GM18951 (cell line): ENCODE data around the gene HECW1.
"Not testable (repeated sequence)": the region's sequence is repeated elsewhere in the genome, so short reads cannot be mapped to it uniquely, and the experiment has no call there.

Experiments
- POLR2A ChIP-seq: IDR thresholded peaks from 4 replicates; pipeline ENCODE4 v1.6.1; 2011; ENCODE audit warnings: mild to moderate bottlenecking; ENCODE audit not compliant: insufficient read length, insufficient read depth; ENCODE audit errors: extremely low read depth
- in situ Hi-C: fragments of 300-500 bp; cut with MboI; formaldehyde crosslinking; loops from one replicate; pipeline ENCODE4 v1.12.0; 2022; ENCODE audit warnings: low sequenced_read_pairs, mixed read lengths, inconsistent platforms; ENCODE audit not compliant: unreplicated experiment

Gene HECW1

DNA sequence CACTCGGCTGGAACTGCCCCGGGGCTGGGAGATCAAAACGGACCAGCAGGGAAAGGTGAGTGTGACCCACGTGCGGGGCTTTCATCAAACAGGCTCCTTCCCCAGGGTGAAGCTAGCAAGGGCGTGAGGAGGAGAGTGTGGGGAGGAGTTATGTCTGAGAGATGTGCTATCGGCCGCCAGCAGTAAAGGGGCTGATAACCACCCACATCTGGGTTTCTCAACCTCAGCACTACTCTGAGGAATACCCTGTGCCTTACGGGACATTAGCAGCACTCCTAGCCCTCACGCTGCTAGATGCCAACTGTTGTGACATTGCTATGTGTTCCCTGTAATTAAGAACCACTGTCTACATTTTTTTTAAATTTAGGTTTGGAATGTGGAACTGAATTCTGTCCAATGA lies 356.6 kb downstream of the HECW1 start:
- no peak for TF ChIP-seq POLR2A
- in situ Hi-C loops: loop anchor here (25.0 kb wide), 2 partner anchors 243 to 532 kb away; partner anchors contain the start of genes MRPL32 and PSMA2

DNA sequence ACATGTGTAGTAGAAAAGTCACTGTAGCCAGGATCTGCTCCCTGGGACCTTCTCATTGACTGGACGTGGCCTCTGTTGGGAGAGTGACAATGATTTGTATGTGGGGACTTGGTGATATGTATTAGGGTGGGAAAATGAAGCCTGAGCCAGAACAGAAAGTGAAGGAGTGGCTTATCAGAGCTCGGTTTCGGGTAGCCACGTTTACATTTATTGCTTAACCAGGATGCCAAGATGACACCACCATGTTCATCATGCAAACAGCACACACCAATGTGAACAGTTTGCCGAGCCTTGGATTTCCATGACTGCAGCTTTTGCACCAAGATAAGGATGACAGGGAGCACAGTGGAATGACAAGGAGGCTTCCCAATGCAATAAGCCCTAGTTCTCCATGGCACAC lies 357.7 kb downstream of the HECW1 start:
- TF ChIP-seq POLR2A: no peak
- in situ Hi-C loops: loop anchor here (25.0 kb wide), 2 partner anchors 242 to 533 kb away; partner anchors contain the start of genes MRPL32 and PSMA2

DNA sequence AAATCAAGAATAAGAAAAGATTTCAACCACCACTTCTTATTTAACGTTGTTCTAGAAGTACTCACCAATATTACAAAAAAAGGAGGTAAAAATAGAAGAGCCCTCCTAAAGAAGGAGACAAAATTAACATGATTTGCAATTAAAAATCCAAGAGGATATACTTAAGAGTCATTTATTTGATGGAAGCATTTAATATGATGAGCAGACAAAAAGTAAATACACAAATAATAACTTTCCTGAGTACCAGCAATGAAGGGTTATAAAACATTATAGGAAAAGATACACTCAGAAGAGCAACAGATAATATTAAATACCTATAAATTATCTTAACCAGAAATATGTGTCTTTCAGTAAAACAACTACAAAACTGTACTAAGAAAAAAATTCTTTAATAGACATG lies 363.5 kb downstream of the HECW1 start:
- TF ChIP-seq POLR2A: no peak
- in situ Hi-C loops: no loop called here

DNA sequence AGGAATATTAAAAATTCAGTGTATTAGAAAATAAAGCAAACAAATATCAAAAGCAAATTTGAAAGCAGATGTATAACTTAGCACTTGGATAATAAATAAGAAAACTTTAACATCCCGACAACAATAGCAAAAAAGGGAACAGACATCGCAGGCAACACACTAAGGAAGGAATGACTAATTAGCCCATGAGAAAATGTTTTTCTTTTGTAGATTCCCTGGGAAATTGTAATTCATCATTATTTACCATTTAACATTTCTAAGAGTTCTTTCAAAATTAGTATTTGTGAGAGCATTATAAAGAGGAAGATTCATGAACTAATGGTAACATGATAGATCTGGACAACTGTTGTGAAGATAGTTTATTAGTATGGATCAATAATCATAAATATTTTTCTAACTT lies 364.4 kb downstream of the HECW1 start:
- in situ Hi-C loops: no loop called here
- TF ChIP-seq POLR2A: no peak

DNA sequence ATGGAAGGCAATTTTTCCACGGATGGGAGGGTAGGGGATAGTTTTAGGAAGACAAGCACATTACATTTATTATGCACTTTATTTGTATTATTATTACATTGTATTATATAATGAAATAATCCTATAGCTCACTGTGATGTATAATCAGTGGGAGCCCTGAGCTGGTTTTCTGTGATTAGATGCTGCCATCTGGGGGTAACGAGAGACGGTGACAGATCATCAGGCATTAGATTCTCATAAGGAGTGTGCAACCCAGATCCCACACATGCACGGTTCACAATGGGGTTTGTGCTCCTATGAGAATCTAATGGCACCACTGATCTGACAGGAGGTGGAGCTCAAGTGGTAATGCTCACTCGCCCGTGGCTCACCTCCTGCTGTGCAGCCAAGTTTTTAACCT lies 366.6 kb downstream of the HECW1 start:
- TF ChIP-seq POLR2A: no peak
- in situ Hi-C loops: no loop called here

DNA sequence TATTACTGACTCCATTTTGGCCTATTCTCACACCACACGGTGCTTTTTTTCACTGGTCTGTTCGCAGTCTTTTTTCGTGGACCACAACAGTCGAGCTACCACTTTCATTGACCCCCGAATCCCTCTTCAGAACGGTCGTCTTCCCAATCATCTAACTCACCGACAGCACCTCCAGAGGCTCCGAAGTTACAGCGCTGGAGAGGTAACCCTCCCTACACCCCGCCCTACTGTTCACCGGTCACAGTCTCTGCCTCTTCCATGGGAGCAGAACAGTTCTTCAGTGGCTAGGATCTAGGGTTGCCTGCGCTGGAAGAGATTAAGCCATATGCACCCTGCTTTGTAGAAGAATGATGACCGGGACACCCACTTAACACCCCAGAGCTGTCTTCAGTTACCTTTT lies 367.1 kb downstream of the HECW1 start:
- no peak for TF ChIP-seq POLR2A
- in situ Hi-C loops: no loop called here

DNA sequence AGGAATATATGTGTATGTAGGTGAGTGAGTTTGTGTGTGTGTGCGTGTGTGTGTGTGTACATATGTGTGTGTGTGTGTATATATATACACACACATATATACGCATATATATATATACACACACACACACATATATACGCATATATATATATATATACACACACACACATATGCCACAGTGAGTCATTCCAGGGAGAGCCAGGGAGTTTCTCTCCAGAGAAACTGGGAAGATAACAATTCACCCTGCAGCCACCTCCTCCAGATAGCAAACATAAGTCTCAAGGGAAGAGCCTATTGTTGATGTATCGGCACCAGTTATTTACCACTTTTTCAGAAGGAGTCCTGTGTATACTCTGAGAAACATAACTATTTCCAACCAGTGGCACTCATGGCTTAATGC lies 368.1 kb downstream of the HECW1 start:
- in situ Hi-C loops: no loop called here
- TF ChIP-seq POLR2A: no peak

DNA sequence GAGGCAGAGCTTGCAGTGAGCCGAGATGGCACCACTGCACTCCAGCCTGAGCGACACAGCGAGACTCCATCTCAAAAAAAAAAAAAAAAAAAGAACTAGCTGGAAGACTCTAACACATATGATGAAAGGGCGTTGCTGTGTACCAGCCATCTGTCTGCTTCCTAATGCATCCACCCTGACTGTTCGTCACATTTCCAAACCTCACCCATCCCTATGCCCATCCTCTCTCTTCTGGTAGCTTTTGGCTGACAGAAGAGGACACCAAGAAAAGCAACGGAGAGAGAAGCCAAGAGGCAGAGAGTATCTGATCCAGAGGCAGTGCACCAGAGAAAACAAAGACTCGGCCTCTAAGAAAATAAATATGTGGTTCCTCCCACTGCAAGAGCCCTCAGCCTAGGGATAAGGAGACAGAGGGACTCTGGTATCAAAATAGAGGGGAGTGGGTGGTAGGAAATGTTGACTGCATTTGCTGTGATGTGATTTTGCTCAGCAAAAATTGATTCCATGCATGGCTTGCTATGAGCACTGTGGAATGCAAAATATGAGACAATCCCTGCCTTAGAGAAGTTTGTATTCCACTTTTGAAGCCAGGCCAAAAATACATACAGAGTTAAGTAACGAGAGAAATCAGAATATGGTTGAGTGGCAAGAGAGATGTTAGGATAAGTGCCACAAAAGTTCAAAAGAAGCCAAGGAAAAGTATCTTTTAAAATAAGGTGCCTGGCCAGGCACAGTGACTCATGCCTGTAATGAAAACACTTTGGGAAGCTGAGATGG lies 369.6 kb downstream of the HECW1 start:
- no peak for TF ChIP-seq POLR2A
- in situ Hi-C loops: no loop called here

DNA sequence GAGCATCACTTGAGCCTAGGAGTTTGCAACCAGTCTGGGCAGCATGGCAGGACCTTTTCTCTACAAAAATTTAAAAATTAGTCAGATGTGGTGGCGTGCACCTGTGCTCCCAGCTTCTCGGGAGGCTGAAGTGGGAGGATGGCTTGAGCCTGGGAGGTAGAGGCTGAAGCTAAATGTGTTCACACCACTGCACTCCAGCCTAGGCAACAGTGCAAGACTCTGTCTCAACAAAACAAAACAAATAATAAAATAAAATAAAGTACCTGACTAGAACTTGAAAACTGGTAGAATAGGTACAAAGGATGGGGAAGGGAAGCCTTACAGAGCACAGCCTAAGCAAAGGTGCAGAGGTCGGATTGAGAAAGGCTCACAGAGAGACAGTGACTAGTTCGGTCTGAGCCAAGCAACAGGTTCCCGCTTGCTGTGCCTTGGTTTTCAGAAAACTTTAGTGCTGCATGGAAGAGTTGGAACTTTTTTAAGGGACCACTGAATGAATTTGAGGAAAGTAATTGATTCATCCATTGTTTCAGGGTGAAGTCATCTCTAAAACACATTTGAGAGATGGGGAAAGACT lies 370.3 kb downstream of the HECW1 start:
- in situ Hi-C loops: no loop called here
- no peak for TF ChIP-seq POLR2A

DNA sequence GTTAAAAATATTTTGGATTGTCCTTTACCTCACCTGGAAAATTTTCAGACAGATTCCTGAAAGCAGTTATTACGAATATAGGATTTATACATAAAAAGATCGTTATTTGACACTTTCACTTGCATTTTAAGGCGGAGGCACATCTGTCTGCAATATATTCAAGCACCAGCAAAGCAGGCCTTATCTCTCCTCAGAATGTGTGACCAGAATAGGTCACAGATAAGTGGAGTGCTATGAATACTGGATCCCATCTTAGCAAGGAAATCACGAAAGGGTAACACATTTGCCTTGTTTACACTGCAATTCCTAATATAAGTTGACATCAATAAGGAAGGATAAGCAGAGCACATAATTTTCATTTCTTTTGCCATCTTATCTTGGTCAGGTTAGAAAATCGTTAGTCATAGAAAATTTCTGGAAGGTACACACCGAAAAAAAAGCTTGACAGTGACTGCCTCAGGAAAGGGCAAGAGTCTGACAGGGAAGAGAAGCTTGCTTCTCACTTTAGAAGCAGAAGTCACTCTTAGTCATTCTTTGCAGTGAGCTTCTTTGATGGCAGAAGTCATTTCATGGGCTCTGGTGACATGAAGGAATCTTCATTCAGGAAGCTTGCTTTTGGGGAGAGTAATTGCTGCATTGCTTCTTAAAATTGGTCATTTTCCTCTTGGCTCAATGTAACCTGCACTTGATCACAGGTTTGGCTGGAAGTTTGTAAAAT lies 372.4 kb downstream of the HECW1 start:
- in situ Hi-C loops: no loop called here
- no peak for TF ChIP-seq POLR2A

DNA sequence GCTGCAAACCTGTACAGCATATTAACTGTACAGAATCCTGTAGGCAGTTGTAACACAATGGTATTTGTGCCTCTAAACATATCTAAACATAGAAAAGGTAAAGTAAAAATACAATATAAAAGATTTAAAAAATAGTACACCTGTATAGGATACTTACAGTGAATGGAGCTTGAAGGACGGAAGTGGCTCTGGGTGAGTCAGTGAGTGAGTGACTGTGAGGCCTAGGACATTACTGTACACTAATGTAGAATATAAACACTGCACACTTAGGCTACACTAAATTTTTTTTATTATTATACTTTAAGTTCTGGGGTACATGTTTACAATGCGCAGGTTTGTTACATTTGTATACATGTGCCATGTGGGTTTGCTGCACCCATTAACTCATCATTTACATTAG lies 373.1 kb downstream of the HECW1 start:
- no peak for TF ChIP-seq POLR2A
- in situ Hi-C loops: no loop called here

DNA sequence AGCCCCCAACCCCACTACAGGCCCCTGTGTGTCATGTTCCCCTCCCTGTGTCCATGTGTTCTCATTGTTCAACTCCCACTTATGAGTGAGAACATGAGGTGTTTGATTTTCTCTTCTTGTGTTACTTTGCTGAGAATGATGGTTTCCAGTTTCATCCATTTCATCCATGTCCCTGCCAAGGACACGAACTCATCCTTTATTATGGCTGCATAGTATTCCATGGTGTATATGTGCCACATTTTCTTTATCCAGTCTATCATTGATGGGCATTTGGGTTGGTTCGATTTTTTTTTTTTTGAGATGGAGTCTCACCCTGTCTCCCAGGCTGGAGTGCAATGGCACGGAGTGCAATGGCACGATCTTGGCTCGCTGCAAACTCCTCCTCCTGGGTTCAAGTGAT lies 373.6 kb downstream of the HECW1 start:
- in situ Hi-C loops: not testable (repeated sequence)

DNA sequence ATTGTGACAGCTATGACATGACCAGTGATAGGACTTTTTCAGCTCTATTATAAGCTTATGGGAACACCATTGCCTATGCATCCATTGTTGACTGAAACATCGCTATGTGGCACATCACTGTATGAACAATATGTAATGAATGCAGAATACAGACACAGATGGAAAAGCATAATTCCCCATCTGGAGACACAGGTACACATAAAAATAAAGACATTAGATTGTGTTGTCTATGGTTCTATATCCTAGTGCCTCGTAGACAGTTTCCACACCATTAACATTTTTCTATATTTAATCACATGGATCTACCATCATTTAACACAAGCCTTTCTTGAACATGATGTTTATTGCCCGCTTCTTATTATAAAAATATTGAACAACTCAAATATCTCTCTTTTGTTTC lies 374.2 kb downstream of the HECW1 start:
- TF ChIP-seq POLR2A: no peak
- in situ Hi-C loops: no loop called here

DNA sequence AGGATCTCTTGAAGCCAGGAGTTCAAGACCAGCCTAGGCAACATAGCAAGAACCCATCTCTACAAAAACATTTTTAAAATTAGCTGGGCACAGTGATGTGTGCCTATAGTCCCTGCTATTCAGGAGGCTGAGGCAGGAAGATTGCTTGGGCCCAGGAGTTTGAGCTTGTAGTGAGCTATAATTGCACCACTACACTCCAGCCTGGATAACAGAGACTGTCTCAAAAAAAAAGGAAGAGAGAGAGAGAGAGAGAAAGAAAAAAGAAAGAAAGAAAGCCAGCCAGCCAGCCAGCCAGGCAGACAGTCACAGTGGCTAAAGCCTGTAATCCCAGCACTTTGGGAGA lies 375.3 kb downstream of the HECW1 start:
- in situ Hi-C loops: no loop called here
- TF ChIP-seq POLR2A: no peak
